ENCODE measurements around the gene SEC24C. TPM values are rescaled to one million over a fixed set of nuclear protein-coding genes. Genes with fewer than 3 reads are reported as not detected.

SEC24C gene
- total RNA-seq, 4 donors from 2014 or later = 47.5 to 65.1 (median 49.6) TPM

GRCh38 chr10:73814896-73815718 is 70.9 kb downstream of the SEC24C start:
- Histone ChIP-seq H3K9me3 (no peaks in the 10 kb centered on the region), H3K27ac (peak overlapping the region in 2 of 4 donors; percentile 9 to 61), H3K4me1 (peaks cover 0 to 36% (median 4%) of the 10 kb centered on the region in 3 donors), H3K36me3 (peaks cover 0 to 77% of the 10 kb centered on the region in 2 donors), H3K4me3 (no peak overlapping the region), H3K27me3 (no peaks in the 10 kb centered on the region)
- 76 to 100% methylated on average over 1 to 17 of the region's 22 CpGs for WGBS, 2 donors (ENCODE audit: low coverage in 1 of 2)
- TF ChIP-seq POLR2AphosphoS5 (IDR thresholded peaks at IDR 0.05) (no peak), EP300 (IDR thresholded peaks at IDR 0.05) (no peak), POLR2A (IDR thresholded peaks at IDR 0.05) (no peak)
- TF ChIP-seq, protein P1, sequence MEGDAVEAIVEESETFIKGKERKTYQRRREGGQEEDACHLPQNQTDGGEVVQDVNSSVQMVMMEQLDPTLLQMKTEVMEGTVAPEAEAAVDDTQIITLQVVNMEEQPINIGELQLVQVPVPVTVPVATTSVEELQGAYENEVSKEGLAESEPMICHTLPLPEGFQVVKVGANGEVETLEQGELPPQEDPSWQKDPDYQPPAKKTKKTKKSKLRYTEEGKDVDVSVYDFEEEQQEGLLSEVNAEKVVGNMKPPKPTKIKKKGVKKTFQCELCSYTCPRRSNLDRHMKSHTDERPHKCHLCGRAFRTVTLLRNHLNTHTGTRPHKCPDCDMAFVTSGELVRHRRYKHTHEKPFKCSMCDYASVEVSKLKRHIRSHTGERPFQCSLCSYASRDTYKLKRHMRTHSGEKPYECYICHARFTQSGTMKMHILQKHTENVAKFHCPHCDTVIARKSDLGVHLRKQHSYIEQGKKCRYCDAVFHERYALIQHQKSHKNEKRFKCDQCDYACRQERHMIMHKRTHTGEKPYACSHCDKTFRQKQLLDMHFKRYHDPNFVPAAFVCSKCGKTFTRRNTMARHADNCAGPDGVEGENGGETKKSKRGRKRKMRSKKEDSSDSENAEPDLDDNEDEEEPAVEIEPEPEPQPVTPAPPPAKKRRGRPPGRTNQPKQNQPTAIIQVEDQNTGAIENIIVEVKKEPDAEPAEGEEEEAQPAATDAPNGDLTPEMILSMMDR (IDR thresholded peaks at IDR 0.05) = peak in 1 of 4 experiments; percentile 35
- ATAC-seq = no peak

GRCh38 chr10:73815719-73816030 is 71.5 kb downstream of the SEC24C start:
- Histone ChIP-seq H3K4me3 (no peak overlapping the region), H3K27me3 (no peaks in the 10 kb centered on the region), H3K4me1 (peaks cover 0 to 32% (median 0%) of the 10 kb centered on the region in 3 donors), H3K27ac (peak overlapping the region in 3 of 4 donors; percentile 25 to 72 (median 61)), H3K9me3 (no peaks in the 10 kb centered on the region), H3K36me3 (peaks cover 0 to 77% of the 10 kb centered on the region in 2 donors)
- ATAC-seq = no peak
- TF ChIP-seq, protein P1 (IDR thresholded peaks at IDR 0.05) = no peak
- no peak for TF ChIP-seq EP300 (IDR thresholded peaks at IDR 0.05)
- no peak for TF ChIP-seq POLR2AphosphoS5 (IDR thresholded peaks at IDR 0.05)
- TF ChIP-seq POLR2A (IDR thresholded peaks at IDR 0.05) = no peak

GRCh38 chr10:73816917-73817729 is 73.0 kb downstream of the SEC24C start:
- 66 to 68% methylated on average over 6 to 8 of the region's 10 CpGs for WGBS, 2 donors (ENCODE audit: low coverage in 1 of 2)
- Histone ChIP-seq H3K4me1 (peaks cover 0 to 29% (median 0%) of the 10 kb centered on the region in 3 donors), H3K36me3 (peaks cover 0 to 90% of the 10 kb centered on the region in 2 donors), H3K27me3 (no peaks in the 10 kb centered on the region), H3K27ac (peak overlapping the region in 3 of 4 donors; percentile 21 to 72 (median 61)), H3K4me3 (no peak overlapping the region), H3K9me3 (no peaks in the 10 kb centered on the region)
- TF ChIP-seq, protein P1 (IDR thresholded peaks at IDR 0.05) = no peak
- TF ChIP-seq POLR2AphosphoS5 (IDR thresholded peaks at IDR 0.05) (no peak), POLR2A (IDR thresholded peaks at IDR 0.05) (no peak)
- ATAC-seq = no peak

DNA sequence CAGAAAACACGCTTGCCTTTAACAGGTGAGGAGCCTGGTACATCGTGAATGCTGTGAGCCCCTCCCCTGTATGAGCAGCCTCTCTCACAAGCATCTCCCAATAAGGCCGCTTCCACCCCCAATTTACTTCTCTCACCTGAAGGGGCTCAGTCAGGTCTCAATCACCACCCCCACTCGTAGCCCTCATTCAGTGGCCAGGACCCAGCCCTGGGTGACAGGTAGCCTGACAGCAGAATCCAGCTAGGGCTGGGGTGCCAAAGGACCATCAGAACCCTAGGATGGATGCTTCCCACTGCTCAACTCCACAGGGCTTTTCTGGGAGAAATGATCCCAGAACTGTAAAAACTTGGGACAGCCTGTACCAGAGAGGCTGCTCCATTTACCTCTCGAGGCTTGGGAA is 73.7 kb downstream of the SEC24C start:
- peak overlapping the region in 2 of 4 donors; percentile 61 to 72 for H3K27ac ChIP-seq
- peaks cover 0 to 27% (median 0%) of the 10 kb centered on the region in 3 donors for H3K4me1 ChIP-seq
- no peak overlapping the region for H3K4me3 ChIP-seq
- TF ChIP-seq, protein P1 (IDR thresholded peaks at IDR 0.05) = no peak
- TF ChIP-seq POLR2AphosphoS5 (IDR thresholded peaks at IDR 0.05) = no peak
- no peak for TF ChIP-seq POLR2A (IDR thresholded peaks at IDR 0.05)
- TF ChIP-seq EP300 (IDR thresholded peaks at IDR 0.05) = no peak
- WGBS, 2 donors (ENCODE audit: low coverage in 1 of 2) = 93 to 100% methylated on average over 1 to 3 of the region's 5 CpGs
- peaks cover 0 to 94% of the 10 kb centered on the region in 2 donors for H3K36me3 ChIP-seq
- ATAC-seq = no peak
- H3K27me3 ChIP-seq = no peaks in the 10 kb centered on the region
- H3K9me3 ChIP-seq = no peaks in the 10 kb centered on the region

Measured in gastroesophageal sphincter (tissue), 4 donors.